Calu3 (cell line): ENCODE data around the gene METTL1. TPM values are rescaled to one million over a fixed set of nuclear protein-coding genes. Genes with fewer than 3 reads are reported as not detected.

Source experiments
- BruUV-seq: library from RNA; stranded (reverse); fragments of 400-500 nt; replicated peaks from 2 replicates; lab custom pipeline; 2021; lab: Mats Ljungman, UMichigan
- CTCF ChIA-PET: fragments of 300-600 bp; sonication (Branson Sonifier 250); formaldehyde crosslinking; loops from one replicate; lab custom pipeline; 2022; ENCODE audit warnings: antibody characterized with exemption; lab: Charles Lee
- DNase-seq: peaks from one replicate; pipeline ENCODE4 v3.0.0; 2022
- H3K27ac Mint-ChIP-seq: one replicate; pipeline ENCODE4 v1.8.0; 2022; ENCODE audit warnings: mixed read lengths; ENCODE audit not compliant: unreplicated experiment
- H3K27me3 Mint-ChIP-seq: one replicate; pipeline ENCODE4 v1.8.0; 2022; ENCODE audit warnings: mixed read lengths; ENCODE audit not compliant: unreplicated experiment
- H3K36me3 Mint-ChIP-seq: one replicate; pipeline ENCODE4 v1.8.0; 2022; ENCODE audit warnings: mild to moderate bottlenecking, moderate library complexity, mixed read lengths; ENCODE audit not compliant: insufficient read depth, unreplicated experiment
- H3K4me1 Mint-ChIP-seq: one replicate; pipeline ENCODE4 v1.8.0; 2022; ENCODE audit warnings: mild to moderate bottlenecking, low read depth, mixed read lengths; ENCODE audit not compliant: unreplicated experiment
- H3K4me3 Mint-ChIP-seq: one replicate; pipeline ENCODE4 v1.8.0; 2022; ENCODE audit warnings: mild to moderate bottlenecking, low read depth, moderate library complexity, mixed read lengths; ENCODE audit not compliant: unreplicated experiment
- H3K9me3 Mint-ChIP-seq: one replicate; pipeline ENCODE4 v1.8.0; 2022; ENCODE audit warnings: low read depth, mixed read lengths; ENCODE audit not compliant: unreplicated experiment
- intact Hi-C: fragments of 100-400 bp; cut with micrococcal nuclease; formaldehyde crosslinking; loops from one replicate; pipeline ENCODE4 v1.10.0; 2022; ENCODE audit not compliant: unreplicated experiment
- total RNA-seq: library from RNA; stranded (reverse); gene quantifications from 2 replicates; pipeline ENCODE4 v1.2.3, GENCODE V29; 2022
- TF ChIP-seq, protein P1 (sequence below): fragments of 200-600 bp; IDR thresholded peaks from one replicate; pipeline ENCODE4 v1.8.0; 2022; ENCODE audit warnings: antibody characterized with exemption; ENCODE audit not compliant: unreplicated experiment

The METTL1 gene
- total RNA-seq, 1 experiment from 2014 or later = 50.5 TPM

DNA sequence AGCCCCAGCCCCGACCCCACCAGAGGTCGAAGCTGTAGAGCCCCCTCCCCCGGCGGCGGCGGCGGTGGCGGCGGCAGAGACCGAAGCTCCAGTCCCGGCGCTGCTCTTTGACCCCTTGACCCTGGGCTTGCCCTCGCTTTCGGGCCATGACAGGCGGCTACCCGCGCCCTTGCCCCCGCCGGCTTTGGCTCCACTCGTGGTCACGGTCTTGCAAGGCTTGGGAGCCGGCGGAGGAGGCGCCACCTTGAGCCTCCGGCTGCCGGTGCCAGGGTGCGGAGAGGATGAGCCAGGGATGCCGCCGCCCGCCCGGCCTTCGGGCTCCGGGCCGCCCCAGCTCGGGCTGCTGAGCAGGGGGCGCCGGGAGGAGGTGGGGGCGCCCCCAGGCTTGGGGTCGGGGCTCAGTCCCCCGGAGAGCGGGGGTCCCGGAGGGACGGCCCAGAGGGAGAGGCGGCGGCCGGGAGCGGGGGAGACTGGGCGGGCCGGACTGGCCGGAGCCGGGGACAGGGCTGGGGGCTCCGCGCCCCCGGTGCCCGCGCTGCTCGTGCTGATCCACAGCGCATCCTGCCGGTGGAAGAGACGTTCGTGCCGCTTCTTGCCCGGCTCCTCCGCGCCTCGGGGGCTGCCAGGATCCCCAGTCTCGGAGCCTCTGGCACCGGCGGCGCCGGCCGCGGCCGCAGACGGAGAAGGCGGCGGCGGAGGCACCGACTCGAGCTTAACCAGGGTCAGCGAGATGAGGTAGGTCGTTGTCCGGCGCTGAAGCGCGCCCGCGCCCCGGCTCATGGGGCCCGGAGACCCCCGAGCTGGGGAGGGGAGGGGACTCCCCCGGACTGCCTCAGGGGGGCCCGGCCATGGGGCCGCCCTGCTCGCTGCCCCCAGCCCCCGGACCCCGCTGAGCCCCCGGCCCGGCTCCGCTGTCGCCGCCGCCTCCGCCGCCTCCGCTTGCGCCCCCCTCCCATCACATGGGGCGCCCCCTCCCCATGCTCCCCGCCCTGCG, 34.1 kb downstream of the METTL1 start:
- Mint-ChIP-seq H3K36me3 (no peaks in the 10 kb centered on the region), H3K27ac (no peak overlapping the region), H3K9me3 (no peaks in the 10 kb centered on the region), H3K4me3 (no peak overlapping the region), H3K27me3 (peaks cover 90% of the 10 kb centered on the region), H3K4me1 (peaks cover 35% of the 10 kb centered on the region)
- TF ChIP-seq, protein P1, sequence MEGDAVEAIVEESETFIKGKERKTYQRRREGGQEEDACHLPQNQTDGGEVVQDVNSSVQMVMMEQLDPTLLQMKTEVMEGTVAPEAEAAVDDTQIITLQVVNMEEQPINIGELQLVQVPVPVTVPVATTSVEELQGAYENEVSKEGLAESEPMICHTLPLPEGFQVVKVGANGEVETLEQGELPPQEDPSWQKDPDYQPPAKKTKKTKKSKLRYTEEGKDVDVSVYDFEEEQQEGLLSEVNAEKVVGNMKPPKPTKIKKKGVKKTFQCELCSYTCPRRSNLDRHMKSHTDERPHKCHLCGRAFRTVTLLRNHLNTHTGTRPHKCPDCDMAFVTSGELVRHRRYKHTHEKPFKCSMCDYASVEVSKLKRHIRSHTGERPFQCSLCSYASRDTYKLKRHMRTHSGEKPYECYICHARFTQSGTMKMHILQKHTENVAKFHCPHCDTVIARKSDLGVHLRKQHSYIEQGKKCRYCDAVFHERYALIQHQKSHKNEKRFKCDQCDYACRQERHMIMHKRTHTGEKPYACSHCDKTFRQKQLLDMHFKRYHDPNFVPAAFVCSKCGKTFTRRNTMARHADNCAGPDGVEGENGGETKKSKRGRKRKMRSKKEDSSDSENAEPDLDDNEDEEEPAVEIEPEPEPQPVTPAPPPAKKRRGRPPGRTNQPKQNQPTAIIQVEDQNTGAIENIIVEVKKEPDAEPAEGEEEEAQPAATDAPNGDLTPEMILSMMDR = no peak
- DNase-seq = no peak
- no TSS peak for BruUV-seq
- CTCF ChIA-PET = no interaction called here
- intact Hi-C loops = loop anchor here (2.0 kb wide), 1 partner anchor 155 kb away; no protein-coding TSS in a partner anchor

DNA sequence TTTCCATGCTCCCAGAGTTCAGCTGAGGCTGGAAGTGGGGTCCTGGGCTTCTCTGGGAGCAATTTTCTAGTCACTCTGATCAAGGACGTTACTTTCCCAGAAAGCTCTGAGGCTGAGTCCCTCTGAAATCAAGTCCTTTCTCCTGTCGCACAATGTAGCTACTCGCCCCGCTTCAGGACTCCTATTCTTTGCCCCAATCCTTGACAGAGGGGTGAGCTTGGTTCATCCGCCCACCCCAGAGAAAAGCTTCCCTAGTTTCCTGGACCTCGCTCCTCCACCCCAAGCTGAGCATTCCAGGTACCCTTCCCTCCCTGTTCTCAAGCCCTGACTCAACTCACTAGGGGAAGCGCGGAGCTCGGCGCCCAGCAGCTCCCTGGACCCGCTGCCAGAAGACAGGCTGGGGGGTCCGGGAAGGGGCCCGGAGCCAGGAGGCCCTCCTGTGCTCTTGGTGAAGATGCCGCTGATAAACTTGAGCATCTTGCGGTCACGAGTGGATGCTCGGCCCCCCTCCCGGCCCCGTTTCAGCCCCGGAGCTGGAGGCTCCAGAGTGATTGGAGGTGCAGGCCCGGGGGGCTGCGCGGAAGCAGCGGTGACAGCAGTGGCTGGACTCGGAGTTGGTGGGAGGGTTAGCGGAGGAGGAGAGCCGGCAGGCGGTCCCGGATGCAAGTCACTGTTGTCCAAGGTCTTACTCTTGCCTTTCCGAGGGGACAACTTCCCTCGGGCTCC, 35.0 kb downstream of the METTL1 start:
- H3K27me3 Mint-ChIP-seq = peaks cover 92% of the 10 kb centered on the region
- intact Hi-C loops = loop anchor here (2.0 kb wide), 1 partner anchor 154 kb away; no protein-coding TSS in a partner anchor
- peak overlapping the region; percentile 2 for H3K27ac Mint-ChIP-seq

DNA sequence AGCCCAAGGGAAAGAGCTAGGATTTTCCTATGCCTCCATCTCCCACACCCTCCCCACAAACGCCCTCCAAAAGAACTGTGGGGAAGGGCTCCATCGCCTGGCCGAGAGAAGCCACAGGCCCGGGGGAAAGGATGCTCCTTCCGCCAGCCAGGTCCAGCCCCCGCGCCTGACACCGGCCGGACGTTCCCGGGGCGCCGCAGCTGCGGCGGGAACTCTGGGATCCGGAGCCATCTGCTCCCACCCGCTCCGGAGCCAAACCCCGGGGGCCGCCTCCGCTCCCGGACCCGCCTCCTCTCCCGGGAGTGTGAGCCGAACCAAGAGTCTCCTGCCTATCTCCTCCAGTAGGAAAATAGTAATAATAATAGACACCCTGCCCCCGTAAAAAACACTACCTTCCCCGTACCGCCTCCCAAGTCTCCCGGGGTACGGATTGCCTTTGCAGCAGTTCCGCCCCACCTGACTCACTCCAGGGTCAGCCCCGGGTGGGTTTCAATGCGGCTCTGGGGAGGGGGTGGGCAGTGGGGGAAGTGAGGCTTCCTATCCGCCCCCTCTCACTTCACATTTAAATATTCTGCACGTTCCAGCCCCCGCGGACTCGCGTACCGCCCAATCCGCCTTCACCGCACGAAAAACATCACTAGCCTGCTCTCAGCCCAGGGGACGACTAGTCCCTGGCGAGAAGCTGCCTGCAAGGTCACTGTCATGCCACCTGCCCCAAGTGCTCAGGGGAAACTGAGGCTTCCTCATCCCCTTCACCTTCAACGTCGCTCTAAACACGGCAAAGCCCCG, 35.8 kb downstream of the METTL1 start:
- CTCF ChIA-PET = interaction anchor here (0.7 to 3.4 kb wide), 6 partner anchors 9 to 153 kb away, joined by 3 to 18 read pairs (median 6); partner anchors contain the start of gene TSPAN31
- peaks cover 92% of the 10 kb centered on the region for H3K27me3 Mint-ChIP-seq

More for the DNA sequence above, 35.0 kb downstream of the METTL1 start:
- CTCF ChIA-PET = interaction anchor here (1.3 to 3.4 kb wide), 3 partner anchors 11 to 154 kb away, joined by 3 to 18 read pairs (median 17); no protein-coding TSS in a partner anchor
- DNase-seq = no peak
- Mint-ChIP-seq H3K36me3 (no peaks in the 10 kb centered on the region), H3K9me3 (no peaks in the 10 kb centered on the region), H3K4me1 (peaks cover 30% of the 10 kb centered on the region), H3K4me3 (peak overlapping the region; percentile 57)
- TF ChIP-seq, protein P1 = no peak
- no TSS peak for BruUV-seq

More for the DNA sequence above, 35.8 kb downstream of the METTL1 start:
- Mint-ChIP-seq H3K27ac (peak overlapping the region; percentile 2), H3K36me3 (no peaks in the 10 kb centered on the region), H3K4me1 (peaks cover 28% of the 10 kb centered on the region), H3K4me3 (peak overlapping the region; percentile 57), H3K9me3 (no peaks in the 10 kb centered on the region)
- intact Hi-C loops = loop anchor here (2.0 kb wide), 1 partner anchor 153 kb away; no protein-coding TSS in a partner anchor
- BruUV-seq = no TSS peak
- DNase-seq = peak; percentile 48
- TF ChIP-seq, protein P1 = no peak
